ENCODE results near the gene SYCE1. TPM values are rescaled to one million over a fixed set of nuclear protein-coding genes. Genes with fewer than 3 reads are reported as not detected.
"Not testable (repeated sequence)": the region's sequence is repeated elsewhere in the genome, so short reads cannot be mapped to it uniquely, and the experiment has no call there.

Gene SYCE1
- total and polyA plus RNA-seq, 8 donors: 0.10 to 0.90 (median 0.21) TPM; not detected in 3

- Histone ChIP-seq H3K36me3 (no peaks in the 10 kb centered on the region), H3K4me1 (no peaks in the 10 kb centered on the region), H3K4me3 (no peak overlapping the region), H3K9me3 (peaks cover 0 to 3% of the 10 kb centered on the region in 2 donors), H3K27ac (no peak overlapping the region), H3K27me3 (peaks cover 0 to 56% of the 10 kb centered on the region in 2 donors)
- DNase-seq: no peak
- ATAC-seq: peak; percentile 17
- intact Hi-C loops (cut with DNase I): no loop called here
- TF ChIP-seq CTCF (IDR thresholded peaks at IDR 0.05): peak; percentile 22 to 46
Observed at GRCh38 chr10:133608855-133609254, 43.5 kb upstream of the SYCE1 start.

GRCh38 chr10:133603434-133603833, 38.1 kb upstream of the SYCE1 start:
- H3K27ac ChIP-seq; H3K4me1 ChIP-seq; H3K9me3 ChIP-seq; DNase-seq; H3K4me3 ChIP-seq; H3K36me3 ChIP-seq; intact Hi-C loops (cut with DNase I); ATAC-seq: not testable (repeated sequence)
- peaks cover 0 to 67% of the 10 kb centered on the region in 2 donors for H3K27me3 ChIP-seq

- ATAC-seq: no peak
- TF ChIP-seq CTCF (IDR thresholded peaks at IDR 0.05): no peak
- intact Hi-C loops (cut with DNase I): no loop called here
Observed at GRCh38 chr10:133600657-133601056, 35.3 kb upstream of the SYCE1 start.

GRCh38 chr10:133599869-133600268, 34.5 kb upstream of the SYCE1 start:
- peaks cover 0 to 64% of the 10 kb centered on the region in 2 donors for H3K27me3 ChIP-seq
- H3K27ac ChIP-seq; H3K36me3 ChIP-seq; H3K4me3 ChIP-seq; H3K4me1 ChIP-seq; intact Hi-C loops (cut with DNase I); H3K9me3 ChIP-seq; DNase-seq; ATAC-seq: not testable (repeated sequence)

More at GRCh38 chr10:133600657-133601056, 35.3 kb upstream of the SYCE1 start:
- DNase-seq: no peak
- H3K9me3 ChIP-seq: no peaks in the 10 kb centered on the region
- no peaks in the 10 kb centered on the region for H3K36me3 ChIP-seq
- H3K4me1 ChIP-seq: no peaks in the 10 kb centered on the region
- no peak overlapping the region for H3K4me3 ChIP-seq
- peaks cover 0 to 65% of the 10 kb centered on the region in 2 donors for H3K27me3 ChIP-seq
- H3K27ac ChIP-seq: no peak overlapping the region

- intact Hi-C loops (cut with DNase I): no loop called here
- Histone ChIP-seq H3K4me1 (no peaks in the 10 kb centered on the region), H3K27ac (no peak overlapping the region), H3K9me3 (no peaks in the 10 kb centered on the region), H3K4me3 (no peak overlapping the region), H3K27me3 (peaks cover 0 to 74% of the 10 kb centered on the region in 2 donors), H3K36me3 (no peaks in the 10 kb centered on the region)
- DNase-seq: no peak
- no peak for TF ChIP-seq CTCF (IDR thresholded peaks at IDR 0.05)
- ATAC-seq: no peak
Observed at GRCh38 chr10:133592716-133593115, 27.3 kb upstream of the SYCE1 start.

- intact Hi-C loops (cut with DNase I): no loop called here
- H3K36me3 ChIP-seq: no peaks in the 10 kb centered on the region
- H3K4me1 ChIP-seq: no peaks in the 10 kb centered on the region
- no peak overlapping the region for H3K27ac ChIP-seq
- no peaks in the 10 kb centered on the region for H3K9me3 ChIP-seq
- H3K27me3 ChIP-seq: peaks cover 0 to 57% of the 10 kb centered on the region in 2 donors
- no peak for TF ChIP-seq CTCF (IDR thresholded peaks at IDR 0.05)
- H3K4me3 ChIP-seq: no peak overlapping the region
- DNase-seq (no peak), ATAC-seq (no peak)
Observed at GRCh38 chr10:133590970-133591359, 25.6 kb upstream of the SYCE1 start.
